Measurements from ENCODE around the gene DAB1. TPM values are rescaled to one million over a fixed set of nuclear protein-coding genes. Genes with fewer than 3 reads are reported as not detected.

The DAB1 gene
- total RNA-seq, 3 donors from 2014 or later = 0.61 to 2.0 (median 0.92) TPM

- DNase-seq (no peak), ATAC-seq (no peak)
- no peaks in the 10 kb centered on the region for H3K9me3 ChIP-seq
- no peak for TF ChIP-seq CTCF (IDR thresholded peaks at IDR 0.05)
- H3K4me3 ChIP-seq = no peak overlapping the region
- H3K36me3 ChIP-seq (ENCODE audit: low read depth) = no peaks in the 10 kb centered on the region
- no peaks in the 10 kb centered on the region for H3K4me1 ChIP-seq (ENCODE audit: low read depth)
- intact Hi-C loops (cut with DNase I, micrococcal nuclease) = no loop called here
Observed at GRCh38 chr1:57003398-57004139, 420.3 kb downstream of the DAB1 start.

GRCh38 chr1:56995414-56996100 lies 428.3 kb downstream of the DAB1 start:
- no peak for DNase-seq
- TF ChIP-seq CTCF (IDR thresholded peaks at IDR 0.05) = no peak
- no peaks in the 10 kb centered on the region for H3K4me1 ChIP-seq (ENCODE audit: low read depth)
- intact Hi-C loops (cut with DNase I, micrococcal nuclease) = no loop called here
- H3K4me3 ChIP-seq = no peak overlapping the region
- ATAC-seq = no peak
- H3K36me3 ChIP-seq (ENCODE audit: low read depth) = no peaks in the 10 kb centered on the region
- no peaks in the 10 kb centered on the region for H3K9me3 ChIP-seq

- no peak for ATAC-seq
- intact Hi-C loops (cut with DNase I, micrococcal nuclease) = no loop called here
- no peak for DNase-seq
Observed at GRCh38 chr1:56993475-56993874, 430.4 kb downstream of the DAB1 start.

GRCh38 chr1:56992318-56993125 lies 431.3 kb downstream of the DAB1 start:
- no peaks in the 10 kb centered on the region for H3K9me3 ChIP-seq
- no peaks in the 10 kb centered on the region for H3K36me3 ChIP-seq (ENCODE audit: low read depth)
- TF ChIP-seq CTCF (IDR thresholded peaks at IDR 0.05) = no peak
- H3K4me3 ChIP-seq = no peak overlapping the region
- intact Hi-C loops (cut with DNase I, micrococcal nuclease) = no loop called here
- no peaks in the 10 kb centered on the region for H3K4me1 ChIP-seq (ENCODE audit: low read depth)
- DNase-seq (no peak), ATAC-seq (no peak)

More at GRCh38 chr1:56993475-56993874, 430.4 kb downstream of the DAB1 start:
- Histone ChIP-seq H3K4me1 (ENCODE audit: low read depth) (no peaks in the 10 kb centered on the region), H3K36me3 (ENCODE audit: low read depth) (no peaks in the 10 kb centered on the region), H3K9me3 (no peaks in the 10 kb centered on the region), H3K4me3 (no peak overlapping the region)
- TF ChIP-seq CTCF (IDR thresholded peaks at IDR 0.05) = no peak

- Histone ChIP-seq H3K4me1 (ENCODE audit: low read depth) (no peaks in the 10 kb centered on the region), H3K4me3 (no peak overlapping the region), H3K9me3 (no peaks in the 10 kb centered on the region), H3K36me3 (ENCODE audit: low read depth) (no peaks in the 10 kb centered on the region)
- ATAC-seq (no peak), DNase-seq (no peak)
- intact Hi-C loops (cut with DNase I, micrococcal nuclease) = no loop called here
- TF ChIP-seq CTCF (IDR thresholded peaks at IDR 0.05) = no peak
Observed at GRCh38 chr1:56991576-56991975, 432.3 kb downstream of the DAB1 start.
